ENCODE results near the gene SLC66A1.
"Not testable (repeated sequence)": the region's sequence is repeated elsewhere in the genome, so short reads cannot be mapped to it uniquely, and the experiment has no call there.

Gene SLC66A1, protein sequence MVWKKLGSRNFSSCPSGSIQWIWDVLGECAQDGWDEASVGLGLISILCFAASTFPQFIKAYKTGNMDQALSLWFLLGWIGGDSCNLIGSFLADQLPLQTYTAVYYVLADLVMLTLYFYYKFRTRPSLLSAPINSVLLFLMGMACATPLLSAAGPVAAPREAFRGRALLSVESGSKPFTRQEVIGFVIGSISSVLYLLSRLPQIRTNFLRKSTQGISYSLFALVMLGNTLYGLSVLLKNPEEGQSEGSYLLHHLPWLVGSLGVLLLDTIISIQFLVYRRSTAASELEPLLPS

DNA sequence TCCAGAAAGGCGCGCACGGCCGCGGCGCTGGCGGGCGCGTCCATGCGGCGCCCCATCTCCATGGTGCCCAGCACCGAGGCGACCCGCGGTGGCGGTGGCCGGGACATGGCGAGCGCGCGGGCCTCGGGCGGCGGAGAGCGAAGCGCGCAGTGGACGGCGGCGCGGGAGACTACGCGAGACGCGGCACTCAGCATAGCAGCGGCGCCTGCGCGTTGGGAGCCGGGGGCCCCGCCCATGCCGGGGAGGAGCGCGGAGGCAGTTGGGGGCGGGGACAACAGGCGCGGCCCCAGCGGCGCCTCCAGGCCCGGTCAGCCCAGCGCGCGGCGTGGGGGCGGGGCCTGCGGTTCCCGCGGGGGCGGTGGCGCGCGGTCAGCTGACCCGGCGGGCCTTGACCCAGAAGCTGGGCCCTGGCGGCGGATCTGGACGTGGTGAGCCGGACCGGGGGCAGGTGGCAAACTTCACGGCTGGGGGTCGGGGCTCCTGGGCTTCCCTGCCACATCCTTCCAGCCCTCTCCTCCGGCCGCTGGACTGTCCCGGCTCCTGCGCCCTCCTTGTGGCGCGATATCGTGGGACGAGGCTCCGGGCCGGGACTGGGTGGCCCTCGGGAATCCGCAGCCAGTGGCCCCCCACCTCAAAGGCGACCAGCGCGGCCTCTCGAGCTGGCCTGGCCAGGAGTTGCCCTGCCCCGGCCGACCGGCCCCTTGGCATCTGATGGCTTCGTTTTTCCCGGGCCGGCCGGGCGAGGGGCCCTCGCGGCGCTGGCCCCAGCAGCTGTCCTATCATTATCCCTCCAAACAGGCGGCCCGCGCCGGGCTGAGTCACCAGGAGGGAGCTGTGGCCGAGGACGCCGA lies at the start of gene SLC66A1, which contains the start of gene AKR7A2:
SLC66A1 (plus strand) TSS at position 396 of the 851 bp plus-strand sequence. CDS start 5,352 bp downstream, outside the sequence.
AKR7A2 (minus strand) TSS at position 214 of the 851 bp plus-strand sequence; CDS start at position 194, 20 bp downstream.
- DNase-seq (ENCODE audit: low spot score), result peak; percentile 91

DNA sequence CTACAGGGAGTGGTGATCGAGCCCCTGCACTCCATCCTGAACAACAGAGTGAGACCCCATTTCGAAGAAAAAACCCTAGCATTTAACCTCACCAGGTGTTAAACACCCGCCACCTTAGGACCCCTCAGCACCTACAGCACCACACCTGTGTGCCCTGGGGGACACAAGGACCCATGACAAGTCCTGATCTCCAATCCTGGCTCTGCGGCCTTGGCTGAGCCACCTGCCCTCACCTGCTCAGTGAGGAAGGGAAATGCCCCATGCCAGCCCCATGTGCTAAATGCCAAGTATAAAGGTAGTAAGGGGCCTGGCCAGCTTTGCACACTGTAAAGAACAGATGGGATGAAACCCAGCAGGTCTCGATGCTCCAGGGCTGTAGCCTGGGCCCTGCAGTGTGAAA lies 49.4 kb upstream of the SLC66A1 start:
- no peak for DNase-seq (ENCODE audit: low spot score)

DNA sequence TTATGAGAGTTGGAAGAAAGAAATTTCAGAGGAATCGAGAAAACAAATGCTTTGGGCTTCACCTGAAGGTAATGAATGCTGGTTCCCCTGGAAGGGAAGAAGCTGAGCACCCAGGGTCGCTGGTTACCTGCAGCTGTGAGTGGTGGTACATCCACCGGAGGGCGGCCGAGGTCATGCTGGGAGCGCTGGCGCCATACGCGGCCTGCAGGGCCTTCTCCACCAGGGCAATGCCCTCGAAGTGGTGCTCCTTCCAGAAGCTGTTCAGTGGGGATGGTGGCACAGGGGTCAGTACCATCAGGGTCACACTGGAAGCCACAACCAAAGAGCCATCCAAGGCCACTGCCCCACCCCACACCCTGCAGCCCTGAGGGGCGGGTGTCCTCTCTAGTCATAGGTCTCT lies 43.7 kb upstream of the SLC66A1 start:
- DNase-seq (ENCODE audit: low spot score), result no peak

DNA sequence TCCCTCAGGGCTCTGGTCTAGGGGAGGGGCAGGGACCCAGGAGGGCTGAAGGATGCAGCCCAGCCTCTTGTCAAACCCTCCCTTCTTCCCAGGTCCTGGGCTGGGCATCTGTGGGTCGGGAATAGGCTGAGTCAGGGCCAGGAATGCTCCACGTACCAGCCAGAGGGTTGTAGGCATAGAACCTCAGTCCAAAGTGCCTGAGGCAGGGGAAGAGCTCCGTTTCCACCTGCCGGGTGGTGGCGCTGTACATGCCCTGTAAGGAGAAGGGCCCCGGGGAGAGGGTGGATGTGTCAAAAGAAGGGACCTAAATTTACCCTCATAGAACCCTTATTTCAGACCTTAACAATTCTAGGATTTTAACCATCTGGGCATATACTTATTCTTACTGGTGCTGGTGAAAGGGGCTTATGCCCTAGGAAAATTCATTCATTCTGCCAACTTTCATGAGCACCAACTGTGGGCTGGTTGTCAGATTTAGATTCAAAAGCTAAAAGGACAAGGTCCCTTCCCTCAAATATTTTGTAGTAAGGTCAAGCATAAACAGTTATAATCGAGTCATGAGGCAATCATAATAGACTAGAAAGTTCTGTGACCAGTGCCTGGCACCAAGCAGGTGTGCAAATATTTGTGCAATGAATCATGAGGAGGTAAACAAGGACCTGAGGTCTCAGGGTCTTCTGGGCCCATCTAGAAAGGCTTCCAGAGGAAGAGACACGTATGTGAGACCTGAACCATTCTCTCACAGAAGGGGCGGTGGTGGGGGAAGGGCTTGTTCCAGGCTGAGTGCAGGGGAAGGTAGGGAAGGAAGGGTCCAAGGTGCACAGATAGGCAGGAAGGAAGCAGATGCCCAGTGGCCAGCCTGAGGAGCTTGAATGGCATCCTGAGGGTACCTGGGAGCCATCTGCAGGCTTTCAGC lies 42.4 kb upstream of the SLC66A1 start:
- not testable (repeated sequence) for DNase-seq (ENCODE audit: low spot score)

DNA sequence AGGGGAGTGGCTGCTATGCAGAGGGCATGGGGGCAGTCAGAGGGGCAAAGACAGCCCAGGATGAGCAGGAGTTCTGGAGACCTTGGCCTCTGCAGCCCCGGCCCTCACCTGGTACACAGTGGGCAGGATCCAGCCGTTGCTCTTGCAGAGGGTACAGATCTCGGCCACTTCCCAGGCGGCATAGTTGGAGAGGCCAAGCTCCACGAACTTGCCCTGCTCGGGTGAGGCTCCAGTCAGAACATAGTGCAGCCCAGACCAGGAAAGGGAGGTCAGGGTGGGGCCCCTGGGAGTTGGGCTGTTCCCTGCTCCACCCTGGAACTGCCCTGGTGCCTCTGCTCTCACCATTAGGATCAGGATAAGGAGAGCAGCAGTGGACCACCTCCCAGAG lies 41.8 kb upstream of the SLC66A1 start:
- not testable (repeated sequence) for DNase-seq (ENCODE audit: low spot score)

DNA sequence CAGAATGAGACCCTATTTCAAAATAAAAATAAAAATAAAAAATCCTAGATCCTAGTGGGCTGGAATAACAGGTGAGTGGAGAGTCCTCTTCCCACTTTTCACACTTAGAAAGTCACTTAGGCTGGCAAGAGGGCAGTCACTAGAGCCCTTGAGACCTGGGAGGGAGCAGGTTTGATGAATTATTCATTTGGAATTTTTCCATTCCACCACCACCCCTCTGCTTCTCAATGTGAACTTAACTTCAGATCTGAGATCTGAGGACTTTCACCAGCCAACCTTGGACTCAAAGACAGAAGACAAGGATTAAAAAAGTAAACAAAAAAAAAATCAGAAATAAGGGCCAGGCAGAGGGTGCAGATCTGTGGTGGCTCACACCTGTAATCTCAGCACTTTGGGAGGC lies 40.1 kb upstream of the SLC66A1 start:
- DNase-seq (ENCODE audit: low spot score), result no peak

DNA sequence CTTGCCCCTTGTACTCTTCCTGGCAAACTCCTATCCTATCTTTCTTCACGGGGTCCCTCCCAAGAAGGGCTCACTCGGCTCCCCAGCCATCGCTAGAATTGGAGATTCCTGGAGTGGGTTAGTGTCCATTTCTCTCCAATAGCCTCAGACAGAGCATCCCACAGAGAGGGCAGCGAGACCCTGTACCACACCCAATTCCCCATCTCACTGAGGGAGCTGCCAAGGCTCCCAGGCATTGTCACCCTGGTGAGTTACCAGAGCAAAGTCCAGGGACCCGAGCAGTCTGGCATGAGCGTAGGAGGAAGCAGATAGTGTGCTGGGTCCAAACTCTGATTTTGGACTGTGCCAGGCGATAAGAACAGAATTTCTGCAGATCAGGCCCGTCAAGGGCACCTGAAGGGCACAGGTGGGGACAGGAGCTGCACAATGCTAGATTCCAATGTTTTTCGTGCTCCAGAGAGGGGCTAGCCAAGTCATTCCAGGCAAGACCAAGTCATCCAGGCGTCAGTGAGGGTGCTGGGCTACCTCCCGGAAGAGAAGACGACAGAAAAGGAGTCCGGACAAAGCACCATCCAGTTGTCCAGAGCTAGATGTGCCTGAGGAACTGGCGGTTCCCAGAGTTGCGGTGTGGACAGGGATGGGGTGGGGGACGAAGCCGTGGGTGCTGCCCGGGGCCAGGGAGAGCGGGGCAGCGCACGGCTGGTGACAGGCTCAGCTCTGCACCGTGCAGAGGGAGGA lies 38.9 kb upstream of the SLC66A1 start:
- DNase-seq (ENCODE audit: low spot score), result no peak

DNA sequence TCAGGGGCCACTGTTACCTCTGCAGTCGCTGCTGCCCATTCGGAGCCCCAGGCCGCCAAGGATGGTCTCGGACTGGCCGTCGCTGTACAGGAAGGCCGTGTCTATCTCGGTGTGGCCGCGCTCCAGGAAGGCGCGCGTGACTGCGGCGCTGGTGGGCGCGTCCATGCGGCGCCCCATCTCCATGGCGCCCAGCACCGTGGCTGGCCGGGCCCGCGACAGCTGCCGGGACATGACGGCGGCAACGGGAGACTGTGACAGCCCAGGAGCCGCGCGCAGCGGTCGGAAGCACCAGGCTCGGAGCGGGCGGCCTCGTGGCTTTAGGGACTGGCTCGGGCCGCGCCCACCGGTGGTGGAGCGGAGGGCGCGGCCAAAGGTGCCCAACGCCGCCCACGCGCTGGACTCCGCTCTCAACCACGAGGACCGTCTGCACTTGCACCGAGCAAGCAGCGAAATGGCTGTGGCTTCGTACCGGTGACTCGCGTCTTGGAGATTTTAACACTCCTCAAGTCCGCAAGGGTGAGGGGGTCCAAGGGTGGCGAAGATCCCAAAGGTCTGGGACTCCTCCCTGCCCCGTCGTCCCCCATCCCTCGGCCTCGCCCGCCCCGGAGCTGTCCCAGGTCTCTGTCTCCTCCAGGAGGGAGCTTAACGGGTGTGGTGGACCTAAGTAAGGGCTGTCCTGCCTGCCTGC lies 38.1 kb upstream of the SLC66A1 start:
- DNase-seq (ENCODE audit: low spot score), result not testable (repeated sequence)

DNA sequence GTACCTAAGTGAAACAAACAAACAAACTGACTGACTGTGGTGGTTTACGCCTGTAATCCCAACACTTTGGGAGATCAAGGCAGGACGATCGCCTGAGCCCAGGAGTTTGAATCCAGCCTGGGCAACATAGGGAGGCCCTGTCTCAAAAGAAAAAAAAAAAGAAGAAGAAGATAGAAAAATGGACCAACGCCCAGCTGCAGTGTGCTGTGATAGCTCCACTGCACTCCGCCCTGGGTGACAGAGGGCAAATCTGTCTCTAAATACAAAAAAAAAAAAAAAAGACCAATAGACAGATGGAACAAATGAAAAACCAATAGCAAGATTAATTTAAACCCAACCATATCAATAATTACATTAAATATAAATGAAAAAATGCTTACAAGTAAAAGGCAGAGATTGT lies 37.5 kb upstream of the SLC66A1 start:
- DNase-seq (ENCODE audit: low spot score), result no peak

DNA sequence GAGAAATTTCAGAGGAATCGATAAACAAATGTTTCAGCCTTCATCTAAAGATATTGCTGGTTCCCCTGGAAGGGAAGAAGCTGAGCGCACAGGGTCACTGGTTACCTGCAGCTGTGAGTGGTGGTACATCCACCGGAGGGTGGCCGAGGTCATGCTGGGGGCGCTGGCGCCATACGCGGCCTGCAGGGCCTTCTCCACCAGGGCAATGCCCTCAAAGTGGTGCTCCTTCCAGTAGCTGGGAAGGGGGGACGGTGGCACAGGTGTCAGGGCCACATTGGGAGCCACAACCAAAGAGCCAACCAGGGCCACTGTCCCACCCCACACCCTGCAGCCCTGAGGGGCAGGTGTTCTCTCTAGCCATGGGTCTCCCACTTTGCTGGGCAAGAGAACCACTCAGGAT lies 28.2 kb upstream of the SLC66A1 start:
- no peak for DNase-seq (ENCODE audit: low spot score)

DNA sequence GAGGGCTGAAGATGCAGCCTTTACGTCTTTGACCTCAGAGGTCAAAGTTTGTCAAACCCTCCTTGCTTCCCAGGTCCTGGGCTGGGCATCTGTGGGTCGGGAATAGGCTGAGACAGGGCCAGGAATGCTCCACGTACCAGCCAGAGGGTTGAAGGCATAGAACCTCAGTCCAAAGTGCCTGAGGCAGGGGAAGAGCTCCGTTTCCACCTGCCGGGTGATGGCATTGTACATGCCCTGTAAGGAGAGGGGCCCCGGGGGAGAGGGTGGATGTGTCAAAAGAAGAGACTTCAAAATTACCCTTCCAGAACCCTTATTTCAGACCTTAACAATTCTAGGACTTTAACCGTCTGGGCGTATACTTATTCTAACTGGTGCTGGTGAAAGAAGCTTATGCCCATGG lies 27.2 kb upstream of the SLC66A1 start:
- DNase-seq (ENCODE audit: low spot score), result no peak

DNA sequence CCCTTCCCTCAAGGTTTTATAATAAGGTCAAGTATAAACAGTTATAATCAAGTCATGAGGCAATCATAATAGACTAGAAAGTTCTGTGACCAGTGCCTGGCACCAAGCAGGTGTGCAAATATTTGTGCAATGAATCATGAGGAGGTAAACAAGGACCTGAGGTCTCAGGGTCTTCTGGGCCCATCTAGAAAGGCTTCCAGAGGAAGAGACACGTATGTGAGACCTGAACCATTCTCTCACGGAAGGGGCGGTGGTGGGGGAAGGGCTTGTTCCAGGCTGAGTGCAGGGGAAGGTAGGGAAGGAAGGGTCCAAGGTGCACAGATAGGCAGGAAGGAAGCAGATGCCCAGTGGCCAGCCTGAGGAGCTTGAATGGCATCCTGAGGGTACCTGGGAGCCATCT lies 26.8 kb upstream of the SLC66A1 start:
- not testable (repeated sequence) for DNase-seq (ENCODE audit: low spot score)

DNA sequence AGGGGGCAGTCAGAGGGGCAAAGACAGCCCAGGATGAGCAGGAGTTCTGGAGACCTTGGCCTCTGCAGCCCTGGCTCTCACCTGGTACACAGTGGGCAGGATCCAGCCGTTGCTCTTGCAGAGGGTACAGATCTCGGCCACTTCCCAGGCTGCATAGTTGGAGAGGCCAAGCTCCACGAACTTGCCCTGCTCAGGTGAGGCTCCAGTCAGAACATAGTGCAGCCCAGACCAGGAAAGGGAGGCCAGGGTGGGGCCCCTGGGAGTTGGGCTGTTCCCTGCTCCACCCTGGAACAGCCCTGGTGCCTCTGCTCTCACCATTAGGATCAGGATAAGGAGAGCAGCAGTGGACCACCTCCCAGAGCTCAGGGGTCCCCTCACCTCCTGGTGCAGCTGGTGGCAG lies 26.3 kb upstream of the SLC66A1 start:
- DNase-seq (ENCODE audit: low spot score), result not testable (repeated sequence)

DNA sequence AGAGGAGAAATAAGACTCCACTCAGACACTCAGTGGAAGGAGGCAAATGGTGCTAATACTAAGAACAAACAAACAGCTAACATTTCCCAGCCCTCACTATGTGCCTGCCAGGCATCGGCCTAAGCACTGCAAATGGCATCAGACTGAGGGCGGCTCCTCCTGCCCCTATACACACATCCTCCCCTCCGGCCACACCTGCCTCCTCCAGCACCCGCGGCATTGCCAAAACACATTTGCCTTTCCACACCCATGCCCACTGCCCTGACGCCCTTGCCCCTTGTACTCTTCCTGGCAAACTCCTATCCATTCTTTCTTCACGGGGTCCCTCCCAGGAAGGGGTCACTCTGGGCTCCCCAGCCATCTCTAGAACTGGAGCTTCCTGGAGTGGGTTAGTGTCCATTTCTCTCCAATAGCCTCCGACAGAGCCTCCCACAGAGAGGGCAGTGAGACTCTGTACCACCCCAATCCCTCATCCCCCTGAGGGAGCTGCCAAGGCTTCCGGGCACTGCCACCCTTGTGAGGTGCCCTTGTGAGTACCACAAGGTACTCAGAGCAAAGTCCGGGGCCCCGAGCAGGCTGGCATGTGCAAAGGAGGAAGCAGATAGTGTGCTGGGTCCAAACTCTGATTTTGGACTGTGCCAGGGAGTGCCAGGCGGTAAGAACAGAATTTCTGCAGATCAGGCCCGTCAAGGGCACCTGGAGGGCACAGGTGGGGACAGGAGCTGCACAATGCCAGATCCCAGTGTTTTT lies 24.5 kb upstream of the SLC66A1 start:
- DNase-seq (ENCODE audit: low spot score), result no peak

DNA sequence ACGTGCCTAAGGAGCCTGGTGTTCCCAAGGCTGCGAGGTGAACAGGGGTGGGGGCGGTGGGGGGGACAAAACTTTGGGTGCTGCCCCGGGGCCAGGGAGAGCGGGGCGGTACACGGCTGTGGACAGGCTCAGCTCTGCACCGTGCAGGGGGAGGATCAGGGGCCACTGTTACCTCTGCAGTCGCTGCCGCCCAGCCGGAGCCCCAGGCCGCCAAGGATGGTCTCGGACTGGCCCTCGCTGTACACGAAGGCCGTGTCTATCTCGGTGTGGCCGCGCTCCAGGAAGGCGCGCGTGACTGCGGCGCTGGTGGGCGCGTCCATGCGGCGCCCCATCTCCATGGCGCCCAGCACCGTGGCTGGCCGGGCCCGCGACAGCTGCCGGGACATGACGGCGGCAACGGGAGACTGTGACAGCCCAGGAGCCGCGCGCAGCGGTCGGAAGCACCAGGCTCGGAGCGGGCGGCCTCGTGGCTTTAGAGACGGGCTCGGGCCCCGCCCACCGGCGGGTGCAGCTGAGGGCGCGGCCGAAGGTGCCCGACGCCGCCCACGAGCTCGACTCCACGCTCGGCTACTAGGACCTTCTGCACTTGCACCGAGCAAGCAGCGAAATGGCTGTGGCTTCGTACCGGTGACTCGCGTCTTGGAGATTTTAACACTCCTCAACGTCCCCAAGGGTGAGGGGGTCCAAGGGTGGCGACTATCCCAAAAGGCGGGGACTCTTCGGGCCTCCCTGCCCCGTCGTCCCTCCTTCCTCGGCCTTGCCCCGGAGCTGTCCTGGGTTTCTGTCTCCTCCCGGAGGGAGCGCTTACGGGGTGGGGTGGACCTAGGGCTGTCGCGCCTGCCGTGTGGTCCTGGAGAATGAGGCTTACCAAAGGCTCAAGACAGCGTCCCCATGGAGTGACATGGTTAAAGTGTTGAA lies 23.5 kb upstream of the SLC66A1 start, which contains the start of gene AKR7A3:
AKR7A3 (minus strand) TSS at position 447 of the 918 bp plus-strand sequence; CDS start at position 386, 61 bp downstream.
- DNase-seq (ENCODE audit: low spot score), result peak; percentile 58

DNA sequence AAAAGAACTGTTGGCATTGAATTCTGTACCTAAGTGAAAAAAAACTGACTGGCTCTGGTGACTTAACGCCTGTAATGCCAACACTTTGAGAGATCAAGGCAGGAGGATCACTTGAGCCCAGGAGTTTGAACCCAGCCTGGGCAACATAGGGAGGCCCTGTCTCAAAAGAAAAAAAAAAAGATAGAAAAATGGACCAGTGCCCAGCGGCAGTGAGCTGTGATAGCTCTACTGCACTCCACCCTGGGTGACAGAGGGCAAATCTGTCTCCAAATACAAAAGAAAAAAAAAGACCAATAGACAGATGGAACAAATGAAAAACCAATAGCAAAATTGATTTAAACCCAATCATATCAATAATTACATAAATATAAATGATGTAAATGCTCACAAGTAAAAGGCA lies 22.9 kb upstream of the SLC66A1 start:
- DNase-seq (ENCODE audit: low spot score), result no peak

DNA sequence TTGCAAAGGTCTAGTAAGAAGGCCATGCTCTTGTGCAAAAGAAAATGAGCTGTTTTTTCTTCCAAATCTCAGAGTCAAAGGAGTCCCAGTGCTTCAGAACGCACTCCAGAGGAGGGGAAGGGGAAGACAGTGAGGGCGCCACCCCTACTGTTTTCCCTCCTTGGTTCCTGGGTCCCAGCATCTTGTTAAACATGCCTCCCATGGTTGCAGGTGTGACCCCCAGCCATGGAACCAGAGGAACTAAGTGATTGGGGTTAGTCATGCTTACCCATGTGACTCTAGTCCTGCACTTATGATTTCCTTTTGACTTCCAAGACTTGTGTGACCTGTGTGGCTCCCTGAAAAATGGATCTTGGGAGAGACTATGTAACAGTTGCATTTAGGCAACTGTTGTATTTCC lies 17.5 kb upstream of the SLC66A1 start:
- DNase-seq (ENCODE audit: low spot score), result no peak

DNA sequence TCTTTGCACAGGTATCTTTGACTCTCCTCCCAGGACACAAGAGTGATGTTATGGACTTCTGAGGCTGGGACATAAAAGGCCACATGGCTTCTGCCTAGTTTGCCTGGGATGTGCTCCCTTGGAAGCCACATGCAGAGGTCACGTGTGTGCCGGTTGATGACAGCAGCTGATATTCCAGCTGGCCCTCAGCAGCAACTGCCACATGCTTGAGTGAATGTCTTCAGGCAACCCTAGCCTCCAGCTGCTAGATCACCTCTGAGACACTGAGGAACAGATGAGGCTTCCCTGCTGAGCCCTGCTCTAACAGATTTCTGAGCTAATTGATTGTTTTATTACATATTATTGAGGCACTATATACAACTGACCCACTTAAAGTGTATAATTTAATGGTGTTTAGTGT lies 11.9 kb upstream of the SLC66A1 start:
- no peak for DNase-seq (ENCODE audit: low spot score)

DNA sequence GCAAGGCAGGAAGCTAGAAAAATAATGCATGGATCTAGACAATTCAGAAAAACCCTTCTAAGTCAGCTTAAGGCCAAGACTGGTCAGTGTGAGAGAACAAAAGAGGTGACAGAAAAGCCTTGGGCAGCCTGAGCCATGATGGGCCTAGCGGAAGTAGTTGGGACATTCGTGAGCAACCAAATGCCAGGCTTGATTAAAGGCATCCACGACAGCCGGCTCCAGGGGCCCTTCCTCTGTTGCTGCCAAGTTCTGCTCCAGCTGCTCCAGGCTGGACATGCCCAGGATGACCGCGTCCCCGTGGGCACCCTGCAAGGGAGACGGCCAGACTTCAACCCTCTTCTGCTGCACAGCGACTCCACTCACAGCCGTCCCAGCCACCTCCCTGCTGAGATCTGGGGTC lies 8.0 kb upstream of the SLC66A1 start:
- DNase-seq (ENCODE audit: low spot score), result not testable (repeated sequence)

All from CD4-positive, alpha-beta T cell treated with Interleukin-2 at 100 ng/mL for 4 hours (primary cell).